Activated CD4-positive, alpha-beta T cell treated with anti-CD3 and anti-CD28 coated beads, Interleukin-2, Interleukin-4, amounts not matched to agents 100 ng/mL and 50 ng/mL, durations not matched to agents 16 hours and 8 hours (primary cell): Measurements from ENCODE around the gene TMEM184A.

Experiments used
- DNase-seq: peaks from one replicate; pipeline ENCODE4 v3.0.0-alpha.2; 2020; ENCODE audit warnings: low spot score

The TMEM184A gene

GRCh38 chr7:1501487-1502270, 54.3 kb downstream of the TMEM184A start:
- no peak for DNase-seq

DNA sequence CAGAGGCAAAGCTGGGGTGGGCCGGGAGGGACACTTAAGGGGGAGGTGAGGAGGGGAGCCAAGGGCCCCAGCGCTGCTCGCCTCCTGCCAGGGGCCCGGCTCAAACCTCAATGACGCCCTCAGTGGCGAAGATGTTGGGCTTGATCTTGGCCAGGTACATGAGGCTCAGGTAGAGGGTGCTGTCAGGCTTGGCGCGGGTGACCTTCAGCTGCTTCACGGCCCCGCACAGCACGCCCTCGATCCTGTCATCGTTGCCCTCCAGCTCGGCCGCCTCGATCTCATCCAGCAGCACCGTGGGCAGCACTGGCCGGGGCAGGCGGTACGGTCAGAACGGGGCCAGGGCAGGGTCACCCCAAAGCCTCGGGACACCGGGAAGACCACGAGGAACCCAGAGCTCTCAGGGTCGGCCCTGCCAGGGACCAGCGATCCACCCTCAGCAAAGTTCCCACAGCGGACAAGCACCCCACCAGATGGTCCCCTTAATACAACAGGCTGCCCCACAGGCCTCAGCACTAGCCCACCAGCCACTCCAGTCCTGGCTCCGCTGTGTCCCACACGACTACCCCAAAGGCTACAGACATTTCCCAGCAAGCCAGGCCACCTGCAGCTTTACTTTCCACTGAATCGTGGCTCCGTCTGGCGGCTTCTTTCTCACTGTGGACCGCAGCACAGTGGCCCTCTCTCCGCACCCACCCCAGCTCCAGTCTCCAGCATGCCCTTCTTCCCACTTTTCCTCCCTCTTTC, 55.8 kb downstream of the TMEM184A start:
- DNase-seq, result no peak

- DNase-seq, result no peak
These were observed 56.5 kb downstream of the TMEM184A start for GRCh38 chr7:1499367-1500029.

- no peak for DNase-seq
These were observed 57.4 kb downstream of the TMEM184A start for GRCh38 chr7:1498370-1499305.

GRCh38 chr7:1497293-1497927, 58.6 kb downstream of the TMEM184A start:
- no peak for DNase-seq

- no peak for DNase-seq
These were observed 59.3 kb downstream of the TMEM184A start for GRCh38 chr7:1496531-1497292.

GRCh38 chr7:1495564-1496242, 60.3 kb downstream of the TMEM184A start:
- DNase-seq, result no peak

DNA sequence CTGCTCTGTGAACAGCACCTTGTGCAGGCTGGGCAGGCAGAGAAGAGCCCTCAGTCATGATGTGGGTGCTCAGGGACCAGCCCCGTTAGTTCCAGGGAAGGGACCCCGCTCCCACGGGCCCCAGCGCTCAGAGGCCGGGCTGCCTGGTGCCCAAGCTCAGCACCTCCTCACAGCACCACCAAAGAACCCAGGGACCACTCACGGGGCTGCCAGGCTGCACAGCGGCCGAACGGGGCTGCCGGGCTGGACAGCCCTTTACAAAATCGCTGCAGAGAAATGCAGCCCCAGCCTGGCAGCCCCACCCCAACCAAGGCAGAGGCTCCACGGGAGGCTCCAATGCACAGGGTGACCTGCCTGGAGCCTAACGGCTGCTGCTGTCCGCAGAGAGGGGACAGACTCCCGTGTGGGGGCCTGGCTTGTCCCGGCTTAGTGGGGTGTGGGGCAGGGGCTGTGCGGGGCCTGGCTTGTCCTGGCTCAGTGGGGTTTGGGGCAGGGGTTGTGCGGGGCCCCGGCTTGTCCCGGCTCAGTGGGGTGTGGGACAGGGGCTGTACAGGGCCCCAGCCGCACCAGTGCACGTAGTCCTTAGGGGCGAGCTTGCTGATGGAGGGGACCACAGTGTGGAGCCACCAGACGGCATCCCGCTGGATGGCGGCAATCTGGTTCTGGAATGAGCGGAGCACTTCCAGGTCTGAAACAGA, 61.0 kb downstream of the TMEM184A start:
- DNase-seq, result no peak

GRCh38 chr7:1494447-1494846, 61.6 kb downstream of the TMEM184A start:
- DNase-seq, result no peak

GRCh38 chr7:1493571-1493970, 62.4 kb downstream of the TMEM184A start:
- DNase-seq, result no peak

DNA sequence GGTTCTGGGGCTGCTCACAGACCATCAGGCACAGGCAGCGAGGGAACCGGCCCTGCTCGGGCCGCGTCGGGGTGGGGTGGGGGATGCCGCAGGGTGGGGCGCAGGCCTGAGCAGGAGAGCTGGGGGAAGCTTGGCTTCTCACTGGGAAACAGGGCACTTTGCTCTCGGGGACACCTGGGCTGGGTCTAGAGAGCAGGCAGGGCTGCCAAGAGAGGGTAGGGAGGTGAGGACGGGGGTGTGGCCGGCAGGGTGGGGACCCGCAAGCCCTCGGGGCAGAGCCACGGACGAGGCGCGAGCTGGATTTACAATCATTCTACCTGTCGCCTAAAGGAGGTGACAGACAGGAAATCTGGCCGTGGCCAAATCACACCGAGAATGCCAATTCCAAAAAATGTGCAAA, 62.9 kb downstream of the TMEM184A start:
- no peak for DNase-seq

DNA sequence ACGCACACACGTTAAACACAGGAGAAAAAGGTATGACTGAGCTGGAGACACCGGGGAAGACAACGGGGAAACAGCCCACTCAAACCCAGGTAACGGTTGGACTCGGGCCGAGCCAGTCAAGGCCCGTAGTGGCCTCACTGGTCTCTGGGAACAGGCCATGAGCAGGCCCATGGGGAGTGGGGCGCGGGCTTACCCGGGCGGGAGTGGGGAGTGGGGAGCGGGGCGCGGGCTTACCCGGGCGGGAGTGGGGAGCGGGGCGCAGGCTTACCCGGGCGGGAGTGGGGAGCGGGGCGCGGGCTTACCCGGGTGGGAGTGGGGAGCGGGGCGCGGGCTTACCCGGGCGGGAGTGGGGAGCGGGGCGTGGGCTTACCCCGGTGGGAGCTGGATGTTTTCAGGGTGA, 63.4 kb downstream of the TMEM184A start:
- DNase-seq, result no peak
